Endothelial cell of umbilical vein (primary cell): ENCODE results near the gene KNCN. TPM values are rescaled to one million over a fixed set of nuclear protein-coding genes. Genes with fewer than 3 reads are reported as not detected.

Experiments
- BruUV-seq: library from RNA; stranded (reverse); fragments of 400-500 nt; replicated peaks from 2 replicates; lab custom pipeline; 2021; lab: Mats Ljungman, UMichigan
- CTCF ChIA-PET: fragments of 300-600, 350-600 bp; sonication (Branson Sonifier 250); formaldehyde crosslinking; loops from one replicate; lab custom pipeline; 2021; ENCODE audit warnings: antibody characterized with exemption, inconsistent platforms; lab: Charles Lee
- POLR2A ChIA-PET: fragments of 300-600, 350-600 bp; sonication (Branson Sonifier 250); formaldehyde crosslinking; loops from one replicate; lab custom pipeline; 2021; ENCODE audit warnings: antibody characterized with exemption, inconsistent platforms; lab: Charles Lee
- DNase-seq: peaks from one replicate; pipeline ENCODE4 v3.0.0-alpha.2; 2011; ENCODE audit warnings: low read depth, low spot score
- FAIRE-seq: peaks from 2 replicates; lab custom pipeline; 2011; peaks lifted over from hg19 to GRCh38; lab: Jason Lieb, UNC
- H2AFZ ChIP-seq: 2 replicates; pipeline ENCODE4 v1.6.0; 2012; ENCODE audit warnings: low read depth, low read length, control low read depth, inconsistent platforms
- H3K27ac ChIP-seq: 2 replicates; pipeline ENCODE4 v1.5.1; 2011; ENCODE audit warnings: low read depth, mild to moderate bottlenecking, control low read depth, low read length, moderate library complexity; ENCODE audit not compliant: insufficient read depth
- H3K27me3 ChIP-seq, 2 experiments: 2 replicates each; pipeline versions ENCODE4 v1.6.0 to v1.6.1; 2011; ENCODE audit warnings: low read length in 2 of 2, mixed read lengths in 1 of 2; ENCODE audit not compliant: control insufficient read depth in 2 of 2, insufficient read depth in 2 of 2
- H3K36me3 ChIP-seq, 2 experiments: 2 replicates in 1 of 2; 3 replicates in 1 of 2; pipeline ENCODE4 v1.5.1; 2011; ENCODE audit warnings: low read length in 2 of 2, mild to moderate bottlenecking in 1 of 2, moderate library complexity in 1 of 2; ENCODE audit not compliant: control insufficient read depth in 2 of 2, insufficient read depth in 2 of 2; ENCODE audit errors: extremely low read depth in 1 of 2
- H3K4me1 ChIP-seq: 3 replicates; pipeline ENCODE4 v1.5.1; 2011; ENCODE audit warnings: mild to moderate bottlenecking, low read length; ENCODE audit not compliant: control insufficient read depth, insufficient read depth; ENCODE audit errors: extremely low read depth
- H3K4me2 ChIP-seq: 2 replicates; pipeline ENCODE4 v1.6.1; 2011; ENCODE audit warnings: low read length, control low read depth, mixed read lengths; ENCODE audit not compliant: insufficient read depth
- H3K4me3 ChIP-seq, 3 experiments: fragments of 200-600 bp in 1 of 3; sonication (generic), shearing (Covaris generic) in 1 of 3; replicated peaks in 1 of 3; 2 replicates each; pipeline ENCODE4 v1.5.1; 2011 to 2016; ENCODE audit warnings: control low read depth in 3 of 3, low read length in 3 of 3, mild to moderate bottlenecking in 2 of 3, inconsistent platforms in 1 of 3, low read depth in 1 of 3, moderate library complexity in 1 of 3; ENCODE audit not compliant: insufficient read depth in 1 of 3
- H3K79me2 ChIP-seq: 2 replicates; pipeline ENCODE4 v1.6.0; 2012; ENCODE audit warnings: low read length, inconsistent platforms; ENCODE audit not compliant: control insufficient read depth, insufficient read depth
- H3K9ac ChIP-seq: replicated peaks from 2 replicates; pipeline ENCODE3; 2011; ENCODE audit warnings: low read length, control low read depth; ENCODE audit not compliant: insufficient read depth; ENCODE audit errors: extremely low read depth
- H3K9me1 ChIP-seq: replicated peaks from 3 replicates; pipeline ENCODE4 v1.6.0; 2011; ENCODE audit warnings: mild to moderate bottlenecking, low read length; ENCODE audit not compliant: control insufficient read depth, insufficient read depth; ENCODE audit errors: extremely low read depth
- H3K9me3 ChIP-seq: replicated peaks from 2 replicates; pipeline ENCODE4 v1.5.1; 2012; ENCODE audit warnings: low read length, inconsistent platforms; ENCODE audit not compliant: control insufficient read depth, insufficient read depth
- H4K20me1 ChIP-seq: replicated peaks from 2 replicates; pipeline ENCODE3; 2011; ENCODE audit warnings: mild to moderate bottlenecking, low read length; ENCODE audit not compliant: control insufficient read depth, insufficient read depth; ENCODE audit errors: extremely low read depth
- EZH2 ChIP-seq: IDR thresholded peaks from 2 replicates; pipeline ENCODE4 v1.6.1; 2012; ENCODE audit warnings: borderline replicate concordance, low read depth, mild to moderate bottlenecking, moderate library complexity, low read length, inconsistent platforms; ENCODE audit not compliant: severe bottlenecking
- FOS ChIP-seq: IDR thresholded peaks from 2 replicates; pipeline ENCODE4 v1.6.1; 2011; ENCODE audit warnings: mild to moderate bottlenecking, low read length, moderate library complexity, borderline replicate concordance; ENCODE audit not compliant: insufficient read depth
- GATA2 ChIP-seq: IDR thresholded peaks from 2 replicates; pipeline ENCODE4 v1.7.0; 2011; ENCODE audit warnings: low read depth, mild to moderate bottlenecking, moderate library complexity, mixed read lengths, low read length; ENCODE audit not compliant: insufficient read length, insufficient read depth
- JUN ChIP-seq: IDR thresholded peaks from 2 replicates; pipeline ENCODE4 v1.6.1; 2011; ENCODE audit warnings: borderline replicate concordance, low read depth; ENCODE audit not compliant: insufficient read length, insufficient read depth
- MYC ChIP-seq: IDR thresholded peaks from one replicate; pipeline ENCODE4 v1.6.1; 2011; ENCODE audit warnings: mild to moderate bottlenecking, low read depth, low read length
- POLR2A ChIP-seq: IDR thresholded peaks from 2 replicates; pipeline ENCODE4 v1.6.1; 2012; ENCODE audit warnings: low read depth, mild to moderate bottlenecking, control low read depth, low read length
- POLR2AphosphoS5 ChIP-seq: IDR thresholded peaks from 2 replicates; pipeline ENCODE4 v1.6.1; 2012; ENCODE audit warnings: low read depth, mild to moderate bottlenecking, control low read depth, low read length, moderate library complexity; ENCODE audit not compliant: insufficient read depth
- dilution Hi-C: fragments of 300-500 bp; cut with MboI; formaldehyde crosslinking; loops from one replicate; pipeline ENCODE4 v1.15.0; 2019; ENCODE audit warnings: low sequenced_read_pairs; ENCODE audit not compliant: extremely low pct_ligation_motif_present
- intact Hi-C: fragments of 100-400 bp; cut with micrococcal nuclease; formaldehyde crosslinking; loops from one replicate; pipeline ENCODE4 v1.10.0; 2022
- polyA plus RNA-seq, 4 experiments: library from polyadenylated mRNA; depleted of rRNA in 3 of 4; stranded (reverse) in 3 of 4; unstranded in 1 of 4; fragments of >200 nt; gene quantifications; 2 replicates each; pipeline versions ENCODE4 v1.2.1 to v1.2.3, GENCODE V29; 2011 to 2012; ENCODE audit warnings: missing spikeins in 1 of 4
- total RNA-seq: library from RNA; stranded (reverse); gene quantifications from 2 replicates; pipeline ENCODE4 v1.2.3, GENCODE V29; 2021
- TF ChIP-seq, protein P1 (sequence below): IDR thresholded peaks from 2 replicates; pipeline ENCODE4 v1.6.1; 2011; ENCODE audit not compliant: insufficient read depth, insufficient read length
- TF ChIP-seq, protein P2 (sequence below), 2 donors: IDR thresholded peaks; 1 replicate in 1 of 2; 2 replicates in 1 of 2; pipeline ENCODE4 v1.5.1; 2011; ENCODE audit warnings: low read length in 2 of 2, mild to moderate bottlenecking in 2 of 2, moderate library complexity in 2 of 2, control low read depth in 1 of 2, inconsistent platforms in 1 of 2, low read depth in 1 of 2; ENCODE audit not compliant: insufficient read depth in 1 of 2; ENCODE audit errors: extremely low read depth in 1 of 2

The KNCN gene
- total and polyA plus RNA-seq, 2 donors (not counting 3 experiments of a cell fraction or from before 2014, with no cell fraction given), result not detected

DNA sequence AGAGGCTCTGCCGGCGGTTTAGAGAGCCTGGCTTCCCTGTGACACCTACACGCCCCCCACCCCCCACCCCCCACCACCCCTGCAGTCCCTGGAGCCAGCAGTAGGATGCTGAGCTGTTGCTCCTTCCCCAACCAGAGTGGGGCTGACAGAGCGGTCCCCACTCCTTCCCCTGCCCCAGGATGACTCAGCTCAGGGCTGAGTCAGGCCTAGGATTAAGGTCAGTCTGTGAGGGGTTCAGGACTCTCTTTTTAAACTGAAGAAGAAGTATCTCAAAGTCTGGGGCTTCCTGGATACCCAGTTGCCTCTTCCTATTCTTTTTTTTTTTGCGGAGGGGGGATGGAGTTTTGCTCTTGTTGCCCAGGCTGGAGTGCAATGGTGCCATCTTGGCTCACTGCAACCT is 42.7 kb downstream of the KNCN start:
- no peak overlapping the region for H2AFZ ChIP-seq
- H4K20me1 ChIP-seq, result no peaks in the 10 kb centered on the region
- BruUV-seq, result no TSS peak
- H3K4me3 ChIP-seq, result no peak overlapping the region
- no peaks in the 10 kb centered on the region for H3K36me3 ChIP-seq
- TF ChIP-seq FOS (no peak), MYC (no peak), POLR2AphosphoS5 (no peak), JUN (no peak), EZH2 (no peak), GATA2 (no peak), POLR2A (no peak)
- TF ChIP-seq, protein P1, sequence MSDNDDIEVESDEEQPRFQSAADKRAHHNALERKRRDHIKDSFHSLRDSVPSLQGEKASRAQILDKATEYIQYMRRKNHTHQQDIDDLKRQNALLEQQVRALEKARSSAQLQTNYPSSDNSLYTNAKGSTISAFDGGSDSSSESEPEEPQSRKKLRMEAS, result no peak
- TF ChIP-seq, protein P2, sequence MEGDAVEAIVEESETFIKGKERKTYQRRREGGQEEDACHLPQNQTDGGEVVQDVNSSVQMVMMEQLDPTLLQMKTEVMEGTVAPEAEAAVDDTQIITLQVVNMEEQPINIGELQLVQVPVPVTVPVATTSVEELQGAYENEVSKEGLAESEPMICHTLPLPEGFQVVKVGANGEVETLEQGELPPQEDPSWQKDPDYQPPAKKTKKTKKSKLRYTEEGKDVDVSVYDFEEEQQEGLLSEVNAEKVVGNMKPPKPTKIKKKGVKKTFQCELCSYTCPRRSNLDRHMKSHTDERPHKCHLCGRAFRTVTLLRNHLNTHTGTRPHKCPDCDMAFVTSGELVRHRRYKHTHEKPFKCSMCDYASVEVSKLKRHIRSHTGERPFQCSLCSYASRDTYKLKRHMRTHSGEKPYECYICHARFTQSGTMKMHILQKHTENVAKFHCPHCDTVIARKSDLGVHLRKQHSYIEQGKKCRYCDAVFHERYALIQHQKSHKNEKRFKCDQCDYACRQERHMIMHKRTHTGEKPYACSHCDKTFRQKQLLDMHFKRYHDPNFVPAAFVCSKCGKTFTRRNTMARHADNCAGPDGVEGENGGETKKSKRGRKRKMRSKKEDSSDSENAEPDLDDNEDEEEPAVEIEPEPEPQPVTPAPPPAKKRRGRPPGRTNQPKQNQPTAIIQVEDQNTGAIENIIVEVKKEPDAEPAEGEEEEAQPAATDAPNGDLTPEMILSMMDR (IDR thresholded peaks at IDR 0.05; ENCODE audit: extremely low read depth in 1 of 2, insufficient read depth in 1 of 2, low read depth in 1 of 2, low read length in 2 of 2), result no peak
- H3K27me3 ChIP-seq, result peaks cover 6 to 13% of the 10 kb centered on the region in 2 experiments
- ChIA-PET POLR2A (no interaction called here), CTCF (interaction anchor here (0.8 to 3.0 kb wide), 3 partner anchors 9 to 20 kb away, joined by 3 to 9 read pairs (median 3); no protein-coding TSS in a partner anchor)
- DNase-seq (no peak), FAIRE-seq (no peak)
- H3K9me1 ChIP-seq, result no peaks in the 10 kb centered on the region
- H3K4me1 ChIP-seq, result no peaks in the 10 kb centered on the region
- H3K79me2 ChIP-seq, result no peaks in the 10 kb centered on the region
- dilution Hi-C loops (no loop called here), intact Hi-C loops (no loop called here)
- no peak overlapping the region for H3K9ac ChIP-seq
- H3K9me3 ChIP-seq, result no peaks in the 10 kb centered on the region
- H3K4me2 ChIP-seq, result no peak overlapping the region
- H3K27ac ChIP-seq, result no peak overlapping the region
